Left ventricle myocardium inferior (tissue), 1 donor: ENCODE measurements around the gene KRT74. TPM values are rescaled to one million over a fixed set of nuclear protein-coding genes. Genes with fewer than 3 reads are reported as not detected.

Source experiments
- DNase-seq: peaks from one replicate; pipeline ENCODE4 v3.0.0-alpha.2; 2020
- H3K27ac ChIP-seq: fragments of 200-600 bp; replicated peaks from 2 replicates; pipeline ENCODE4 v1.8.0; 2021
- H3K27me3 ChIP-seq: fragments of 200-600 bp; 2 replicates; pipeline ENCODE4 v1.8.0; 2021; ENCODE audit warnings: low read depth
- H3K36me3 ChIP-seq: fragments of 200-600 bp; 2 replicates; pipeline ENCODE4 v1.8.0; 2021
- H3K4me1 ChIP-seq: fragments of 200-600 bp; 2 replicates; pipeline ENCODE4 v1.8.0; 2021
- H3K4me3 ChIP-seq: fragments of 200-600 bp; 2 replicates; pipeline ENCODE4 v1.8.0; 2021; ENCODE audit warnings: mild to moderate bottlenecking, moderate library complexity
- H3K9me3 ChIP-seq: fragments of 200-600 bp; replicated peaks from 2 replicates; pipeline ENCODE4 v1.8.0; 2021
- intact Hi-C: fragments of 100-400 bp; cut with micrococcal nuclease; formaldehyde crosslinking; loops from one replicate; pipeline ENCODE4 v1.11.0; 2022
- total RNA-seq: library from RNA; stranded (reverse); fragmentation: NEBNext Ultra II Directional; extraction: Animal tissue kit (Norgen Biotek cat#: 25700); gene quantifications from one replicate; pipeline ENCODE4 v1.2.1, GENCODE V29; 2021
- TF ChIP-seq, protein P1 (sequence below): fragments of 200-600 bp; IDR thresholded peaks from 2 replicates; pipeline ENCODE4 v1.8.0; 2021; ENCODE audit warnings: antibody characterized with exemption, mild to moderate bottlenecking, borderline replicate concordance
- donor health status: DM: no; HTN: yes; CAD: no; lungs with severe emphysema.

The KRT74 gene
- total RNA-seq, 1 donor from 2014 or later = 0.14 TPM

DNA sequence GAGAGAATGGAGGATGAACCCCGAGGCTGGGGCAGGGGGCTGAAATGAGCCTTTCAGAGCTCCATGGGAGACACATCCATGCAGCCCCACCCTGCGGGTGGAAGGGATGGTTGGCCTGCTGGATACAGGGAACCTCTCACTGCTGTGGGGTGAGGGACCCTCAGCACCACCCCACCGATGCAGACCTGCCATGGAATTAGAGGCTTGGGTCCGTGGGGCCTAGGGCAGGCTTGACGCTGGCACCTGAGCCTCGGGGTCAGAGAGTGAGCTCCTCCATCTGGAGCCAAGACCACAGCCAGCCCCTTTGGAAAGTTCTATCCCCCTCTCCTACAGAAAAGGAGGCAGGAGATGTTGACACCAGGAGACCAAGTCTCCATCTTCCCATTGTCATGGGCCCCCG, 7.4 kb upstream of the KRT74 start:
- peaks cover 42% of the 10 kb centered on the region for H3K27me3 ChIP-seq
- no peak overlapping the region for H3K4me3 ChIP-seq
- DNase-seq = no peak
- H3K36me3 ChIP-seq = no peaks in the 10 kb centered on the region
- no peaks in the 10 kb centered on the region for H3K9me3 ChIP-seq
- H3K27ac ChIP-seq = no peak overlapping the region
- H3K4me1 ChIP-seq = no peaks in the 10 kb centered on the region
- intact Hi-C loops = loop anchor here (10.0 kb wide), 2 partner anchors 304 to 394 kb away; no protein-coding TSS in a partner anchor
- TF ChIP-seq, protein P1, sequence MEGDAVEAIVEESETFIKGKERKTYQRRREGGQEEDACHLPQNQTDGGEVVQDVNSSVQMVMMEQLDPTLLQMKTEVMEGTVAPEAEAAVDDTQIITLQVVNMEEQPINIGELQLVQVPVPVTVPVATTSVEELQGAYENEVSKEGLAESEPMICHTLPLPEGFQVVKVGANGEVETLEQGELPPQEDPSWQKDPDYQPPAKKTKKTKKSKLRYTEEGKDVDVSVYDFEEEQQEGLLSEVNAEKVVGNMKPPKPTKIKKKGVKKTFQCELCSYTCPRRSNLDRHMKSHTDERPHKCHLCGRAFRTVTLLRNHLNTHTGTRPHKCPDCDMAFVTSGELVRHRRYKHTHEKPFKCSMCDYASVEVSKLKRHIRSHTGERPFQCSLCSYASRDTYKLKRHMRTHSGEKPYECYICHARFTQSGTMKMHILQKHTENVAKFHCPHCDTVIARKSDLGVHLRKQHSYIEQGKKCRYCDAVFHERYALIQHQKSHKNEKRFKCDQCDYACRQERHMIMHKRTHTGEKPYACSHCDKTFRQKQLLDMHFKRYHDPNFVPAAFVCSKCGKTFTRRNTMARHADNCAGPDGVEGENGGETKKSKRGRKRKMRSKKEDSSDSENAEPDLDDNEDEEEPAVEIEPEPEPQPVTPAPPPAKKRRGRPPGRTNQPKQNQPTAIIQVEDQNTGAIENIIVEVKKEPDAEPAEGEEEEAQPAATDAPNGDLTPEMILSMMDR = no peak

DNA sequence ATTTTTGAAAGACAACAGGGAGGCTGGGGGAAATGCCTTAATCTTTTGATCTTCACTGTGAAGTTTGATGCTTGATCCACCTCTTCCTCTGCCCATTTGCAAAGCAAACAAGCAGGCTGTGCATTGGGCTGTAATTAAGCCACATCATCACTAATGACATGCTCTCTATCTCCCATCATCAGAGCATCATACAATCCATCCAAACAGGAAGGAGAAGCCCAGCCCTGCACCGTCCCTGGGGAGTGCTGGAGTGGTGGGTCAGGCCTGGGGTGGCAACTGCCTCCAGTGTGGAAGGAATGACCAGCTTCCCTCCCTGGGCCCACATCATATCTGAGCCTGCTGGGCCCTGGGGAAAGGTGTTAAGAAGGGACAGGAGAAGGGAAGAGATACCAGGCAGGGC, 6.9 kb upstream of the KRT74 start:
- no peaks in the 10 kb centered on the region for H3K36me3 ChIP-seq
- no peaks in the 10 kb centered on the region for H3K9me3 ChIP-seq
- intact Hi-C loops = loop anchor here (10.0 kb wide), 2 partner anchors 304 to 394 kb away; no protein-coding TSS in a partner anchor
- no peak overlapping the region for H3K4me3 ChIP-seq
- TF ChIP-seq, protein P1 = no peak
- peaks cover 47% of the 10 kb centered on the region for H3K27me3 ChIP-seq
- no peaks in the 10 kb centered on the region for H3K4me1 ChIP-seq
- no peak overlapping the region for H3K27ac ChIP-seq
- no peak for DNase-seq

DNA sequence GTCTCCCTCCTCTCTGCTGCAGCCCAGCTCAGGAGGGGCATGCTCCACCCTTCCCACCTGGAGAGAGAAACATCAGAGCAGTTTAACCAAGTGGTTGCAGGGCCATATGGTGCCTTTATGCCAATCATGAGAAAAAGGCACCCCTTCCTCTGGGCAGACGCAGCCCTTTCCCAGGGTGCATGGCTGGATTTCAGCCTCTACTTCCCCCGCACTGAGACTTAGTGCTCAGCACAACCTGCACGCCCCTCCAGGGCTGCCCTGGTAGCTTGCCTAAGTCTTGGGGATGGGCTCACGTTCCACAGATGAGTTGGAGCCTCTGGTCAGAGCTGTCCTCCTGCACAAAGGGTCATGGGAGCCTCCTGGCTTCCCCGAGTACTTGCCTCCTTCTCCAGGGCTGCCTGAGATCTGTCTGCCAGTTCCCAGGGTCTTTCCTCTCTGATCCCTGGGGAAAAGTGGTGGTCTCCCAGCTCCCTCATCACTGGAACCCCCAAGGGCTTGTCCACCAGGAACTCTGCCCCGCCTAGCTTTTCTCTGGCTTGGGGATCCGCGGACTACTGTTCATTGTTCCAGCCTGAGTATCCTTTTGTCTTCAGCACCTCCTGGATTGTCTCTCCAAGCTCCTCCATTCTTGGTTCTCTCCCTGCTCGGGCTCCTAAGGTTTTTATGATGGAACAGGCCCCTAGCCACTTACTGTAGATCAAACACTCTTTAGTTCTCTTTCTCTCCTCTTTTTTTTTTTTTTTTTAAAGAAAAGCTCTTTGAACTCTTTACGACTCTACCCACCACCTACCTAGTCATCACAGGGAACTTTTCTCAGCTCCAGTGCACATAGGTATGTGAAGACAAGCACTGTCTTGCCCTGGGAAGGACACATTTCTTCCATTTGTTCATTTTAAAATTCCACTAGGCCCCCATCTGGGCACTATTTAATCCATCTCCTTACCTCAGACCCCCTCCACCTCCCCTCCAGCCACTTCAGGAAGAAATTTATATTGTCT, 6.1 kb upstream of the KRT74 start:
- Histone ChIP-seq H3K4me1 (no peaks in the 10 kb centered on the region), H3K27ac (no peak overlapping the region), H3K27me3 (peaks cover 52% of the 10 kb centered on the region), H3K36me3 (no peaks in the 10 kb centered on the region), H3K4me3 (no peak overlapping the region), H3K9me3 (no peaks in the 10 kb centered on the region)
- intact Hi-C loops = loop anchor here (10.0 kb wide), 2 partner anchors 305 to 395 kb away; no protein-coding TSS in a partner anchor
- TF ChIP-seq, protein P1 = no peak
- DNase-seq = no peak

DNA sequence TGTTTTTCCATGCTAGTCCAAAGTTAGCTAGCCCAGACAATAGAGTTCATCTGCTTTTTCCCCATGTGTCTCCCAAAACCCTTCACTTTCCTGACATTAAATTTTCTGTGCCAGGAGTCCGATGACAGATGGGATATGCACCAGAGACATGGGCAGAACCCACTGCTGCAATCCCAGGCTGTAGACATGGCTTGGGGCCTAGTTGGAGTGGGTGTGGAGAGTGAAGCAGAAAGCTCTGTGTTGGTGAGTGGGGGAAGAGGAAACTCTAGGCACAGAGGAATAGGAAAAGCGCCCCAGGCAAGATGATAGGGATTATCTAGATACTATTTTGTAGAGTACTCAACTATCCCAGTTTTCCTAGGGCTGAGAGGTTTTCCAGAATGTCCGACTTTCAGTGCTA, 4.8 kb upstream of the KRT74 start:
- no peak for DNase-seq
- intact Hi-C loops = no loop called here

DNA sequence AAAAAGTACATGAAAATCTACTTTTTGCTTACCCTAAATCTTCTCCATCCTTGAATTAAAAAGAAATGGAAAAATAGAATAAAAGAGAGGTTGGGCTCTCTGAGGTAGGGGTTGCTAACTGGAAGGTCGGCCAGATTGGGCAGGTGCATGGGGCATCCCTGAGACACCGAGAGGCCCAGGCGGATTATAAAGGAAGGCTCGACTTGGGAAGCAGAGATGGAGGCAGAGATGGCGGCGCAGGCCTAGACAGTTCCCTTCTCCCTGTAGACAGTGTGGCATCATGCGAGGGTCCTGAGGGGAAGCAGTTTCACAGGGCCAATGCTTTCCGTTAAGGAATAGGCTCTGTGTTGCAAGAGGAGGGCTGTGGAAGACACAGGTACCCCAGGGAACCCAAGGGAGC, 3.7 kb upstream of the KRT74 start:
- TF ChIP-seq, protein P1 = no peak
- Histone ChIP-seq H3K9me3 (no peaks in the 10 kb centered on the region), H3K36me3 (no peaks in the 10 kb centered on the region), H3K27me3 (peaks cover 62% of the 10 kb centered on the region), H3K4me1 (no peaks in the 10 kb centered on the region), H3K4me3 (no peak overlapping the region), H3K27ac (no peak overlapping the region)
- intact Hi-C loops = no loop called here
- no peak for DNase-seq

More for the DNA sequence above, 4.8 kb upstream of the KRT74 start:
- H3K9me3 ChIP-seq = no peaks in the 10 kb centered on the region
- H3K4me3 ChIP-seq = no peak overlapping the region
- no peaks in the 10 kb centered on the region for H3K36me3 ChIP-seq
- no peak overlapping the region for H3K27ac ChIP-seq
- H3K27me3 ChIP-seq = peaks cover 57% of the 10 kb centered on the region
- H3K4me1 ChIP-seq = no peaks in the 10 kb centered on the region
- TF ChIP-seq, protein P1 = no peak
